AG10803 (cell line): ENCODE measurements around the gene ACTC1.
A peak's percentile ranks its signal among the peaks of the same experiment; 100 is the strongest.

Experiments used
- DNase-seq: peaks from one replicate; pipeline ENCODE4 v3.0.0; 2010; ENCODE audit warnings: low read depth
- H3K4me3 ChIP-seq: 2 replicates; pipeline ENCODE4 v1.5.1; 2011; ENCODE audit warnings: mild to moderate bottlenecking, low read length, control low read depth
- TF ChIP-seq, protein P1 (sequence below): conservative IDR thresholded peaks from 2 replicates; pipeline ENCODE4 v1.5.1; 2011; ENCODE audit warnings: mild to moderate bottlenecking, low read length, control low read depth, inconsistent platforms

Gene ACTC1

DNA sequence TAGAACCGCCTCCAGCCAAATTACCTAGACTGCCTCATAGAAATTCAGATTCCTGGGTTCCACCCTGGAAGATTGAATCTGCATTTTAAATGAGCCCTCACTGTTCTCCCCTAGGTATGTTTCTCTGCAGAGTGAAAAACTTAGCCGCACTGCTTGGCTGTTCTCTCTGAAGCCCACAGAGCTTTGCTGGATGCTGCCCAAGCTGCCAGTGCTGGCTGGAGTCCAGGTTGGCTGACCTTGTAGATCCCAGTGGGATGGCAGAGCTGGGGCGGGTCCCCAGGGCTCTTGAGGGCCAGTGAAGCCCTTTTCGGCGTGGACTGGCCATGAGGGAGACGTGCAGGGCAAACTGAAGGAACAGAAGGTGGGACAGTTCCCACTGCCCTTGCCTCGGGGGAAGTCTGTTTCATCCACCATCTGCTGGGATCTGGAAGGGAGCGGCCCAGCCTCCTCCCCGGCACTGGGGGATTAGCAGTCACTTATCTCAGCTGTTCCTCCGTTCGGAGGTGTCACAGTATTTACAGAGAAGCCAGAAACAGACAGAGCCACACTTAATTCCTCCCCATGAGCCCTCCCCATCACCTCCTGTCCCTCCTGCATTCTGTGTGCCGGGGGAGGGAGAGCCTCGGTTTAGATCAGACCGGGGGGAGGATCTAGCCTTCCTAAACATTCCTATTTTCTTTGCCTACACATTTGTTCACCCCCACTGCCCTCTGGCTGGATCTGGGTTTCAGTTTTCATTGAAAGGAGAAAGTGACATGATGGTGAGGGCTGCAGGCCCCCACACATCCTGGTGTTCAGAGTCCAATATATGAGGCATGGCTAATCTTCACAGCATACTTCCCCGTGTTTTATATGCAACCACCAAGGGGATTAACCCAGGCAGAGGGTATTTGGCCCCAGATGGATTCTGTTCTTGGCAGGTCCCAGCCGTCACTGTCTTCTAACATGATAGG, 4.1 kb upstream of the ACTC1 start:
- no peak for DNase-seq
- TF ChIP-seq, protein P1, sequence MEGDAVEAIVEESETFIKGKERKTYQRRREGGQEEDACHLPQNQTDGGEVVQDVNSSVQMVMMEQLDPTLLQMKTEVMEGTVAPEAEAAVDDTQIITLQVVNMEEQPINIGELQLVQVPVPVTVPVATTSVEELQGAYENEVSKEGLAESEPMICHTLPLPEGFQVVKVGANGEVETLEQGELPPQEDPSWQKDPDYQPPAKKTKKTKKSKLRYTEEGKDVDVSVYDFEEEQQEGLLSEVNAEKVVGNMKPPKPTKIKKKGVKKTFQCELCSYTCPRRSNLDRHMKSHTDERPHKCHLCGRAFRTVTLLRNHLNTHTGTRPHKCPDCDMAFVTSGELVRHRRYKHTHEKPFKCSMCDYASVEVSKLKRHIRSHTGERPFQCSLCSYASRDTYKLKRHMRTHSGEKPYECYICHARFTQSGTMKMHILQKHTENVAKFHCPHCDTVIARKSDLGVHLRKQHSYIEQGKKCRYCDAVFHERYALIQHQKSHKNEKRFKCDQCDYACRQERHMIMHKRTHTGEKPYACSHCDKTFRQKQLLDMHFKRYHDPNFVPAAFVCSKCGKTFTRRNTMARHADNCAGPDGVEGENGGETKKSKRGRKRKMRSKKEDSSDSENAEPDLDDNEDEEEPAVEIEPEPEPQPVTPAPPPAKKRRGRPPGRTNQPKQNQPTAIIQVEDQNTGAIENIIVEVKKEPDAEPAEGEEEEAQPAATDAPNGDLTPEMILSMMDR: no peak
- no peak overlapping the region for H3K4me3 ChIP-seq

- TF ChIP-seq, protein P1: no peak
- H3K4me3 ChIP-seq: no peak overlapping the region
- no peak for DNase-seq
Measured at GRCh38 chr15:34796847-34797435, 1.6 kb upstream of the ACTC1 start.

GRCh38 chr15:34794590-34795206, 651 bp downstream of the ACTC1 start:
- TF ChIP-seq, protein P1: no peak
- peak overlapping the region; percentile 44 for H3K4me3 ChIP-seq
- no peak for DNase-seq

DNA sequence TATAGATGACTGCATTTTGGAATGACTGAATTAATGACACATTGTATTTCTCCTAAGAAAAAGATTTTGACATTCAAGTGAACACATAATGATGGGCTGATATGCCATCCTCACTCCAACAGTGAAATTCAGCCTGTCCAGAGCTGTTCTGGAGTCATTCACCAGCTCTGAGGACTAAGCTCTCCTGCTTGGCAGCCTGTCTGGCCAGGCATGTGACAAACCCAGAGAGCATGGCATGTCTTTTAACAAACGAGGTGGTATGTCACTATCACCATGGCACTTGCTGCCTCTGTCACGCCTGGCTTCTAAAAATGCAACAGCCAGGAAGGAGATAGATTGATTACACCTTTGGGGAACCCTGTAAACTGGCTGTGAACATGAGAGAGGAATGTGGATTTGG, 1.4 kb downstream of the ACTC1 start:
- TF ChIP-seq, protein P1: no peak

DNA sequence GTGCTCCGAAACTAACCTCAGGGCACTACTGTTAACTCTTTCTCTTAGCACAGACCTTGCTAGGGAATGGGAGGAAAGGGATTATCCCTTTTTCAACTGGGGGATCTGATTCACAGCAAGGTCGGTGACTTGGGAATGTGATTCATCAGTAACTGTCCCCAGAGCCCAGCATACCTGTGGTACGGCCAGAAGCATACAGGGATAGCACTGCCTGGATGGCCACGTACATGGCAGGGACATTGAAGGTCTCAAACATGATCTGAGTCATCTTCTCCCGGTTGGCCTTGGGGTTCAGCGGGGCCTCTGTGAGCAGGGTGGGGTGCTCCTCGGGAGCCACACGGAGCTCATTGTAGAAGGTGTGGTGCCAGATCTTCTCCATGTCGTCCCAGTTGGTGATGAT, 2.3 kb downstream of the ACTC1 start:
- H3K4me3 ChIP-seq: no peak overlapping the region
- TF ChIP-seq, protein P1: no peak
- DNase-seq: no peak

More for the DNA sequence above, 1.4 kb downstream of the ACTC1 start:
- H3K4me3 ChIP-seq: no peak overlapping the region
- no peak for DNase-seq

- TF ChIP-seq, protein P1: no peak
- DNase-seq: no peak
- H3K4me3 ChIP-seq: no peak overlapping the region
Measured at GRCh38 chr15:34791701-34792100, 3.6 kb downstream of the ACTC1 start.
